Measurements from ENCODE around the gene HOXB1.

HOXB1 gene

GRCh38 chr17:48553826-48554225, 23.0 kb upstream of the HOXB1 start:
- no peak for DNase-seq

GRCh38 chr17:48553190-48553547, 22.4 kb upstream of the HOXB1 start:
- no peak for DNase-seq

GRCh38 chr17:48552466-48553189, 21.8 kb upstream of the HOXB1 start:
- DNase-seq, result no peak

GRCh38 chr17:48551596-48552465, 21.0 kb upstream of the HOXB1 start:
- DNase-seq, result no peak

GRCh38 chr17:48551214-48551555, 20.4 kb upstream of the HOXB1 start:
- no peak for DNase-seq

- no peak for DNase-seq
These were observed 19.8 kb upstream of the HOXB1 start for GRCh38 chr17:48550502-48551213.

GRCh38 chr17:48549914-48550501, 19.2 kb upstream of the HOXB1 start:
- no peak for DNase-seq

- DNase-seq, result no peak
These were observed 18.4 kb upstream of the HOXB1 start for GRCh38 chr17:48549281-48549630.

GRCh38 chr17:48548523-48549280, 17.9 kb upstream of the HOXB1 start:
- no peak for DNase-seq

GRCh38 chr17:48547808-48548522, 17.2 kb upstream of the HOXB1 start:
- DNase-seq, result peak in 3 of 4 experiments; percentile 9 to 35 (median 27)

GRCh38 chr17:48546924-48547807, 16.4 kb upstream of the HOXB1 start:
- DNase-seq, result no peak

GRCh38 chr17:48546137-48546923, 15.5 kb upstream of the HOXB1 start:
- no peak for DNase-seq

GRCh38 chr17:48545539-48545938, 14.7 kb upstream of the HOXB1 start:
- no peak for DNase-seq

- no peak for DNase-seq
These were observed 14.2 kb upstream of the HOXB1 start, which contains the start of gene HOXB2 for GRCh38 chr17:48545022-48545375. HOXB2 (minus strand) TSS chr17:48545109; CDS start chr17:48544911, 198 bp downstream.

- peak in 2 of 4 experiments; percentile 15 to 27 for DNase-seq
These were observed 13.7 kb upstream of the HOXB1 start for GRCh38 chr17:48544349-48545021.

- peak in 3 of 4 experiments; percentile 16 to 35 (median 25) for DNase-seq
These were observed 13.1 kb upstream of the HOXB1 start for GRCh38 chr17:48543854-48544348.

GRCh38 chr17:48543107-48543853, 12.5 kb upstream of the HOXB1 start:
- peak; percentile 31 to 61 (median 40) for DNase-seq

GRCh38 chr17:48542698-48543106, 11.9 kb upstream of the HOXB1 start:
- no peak for DNase-seq
